ENCODE data around the gene SLAMF9.

DNA sequence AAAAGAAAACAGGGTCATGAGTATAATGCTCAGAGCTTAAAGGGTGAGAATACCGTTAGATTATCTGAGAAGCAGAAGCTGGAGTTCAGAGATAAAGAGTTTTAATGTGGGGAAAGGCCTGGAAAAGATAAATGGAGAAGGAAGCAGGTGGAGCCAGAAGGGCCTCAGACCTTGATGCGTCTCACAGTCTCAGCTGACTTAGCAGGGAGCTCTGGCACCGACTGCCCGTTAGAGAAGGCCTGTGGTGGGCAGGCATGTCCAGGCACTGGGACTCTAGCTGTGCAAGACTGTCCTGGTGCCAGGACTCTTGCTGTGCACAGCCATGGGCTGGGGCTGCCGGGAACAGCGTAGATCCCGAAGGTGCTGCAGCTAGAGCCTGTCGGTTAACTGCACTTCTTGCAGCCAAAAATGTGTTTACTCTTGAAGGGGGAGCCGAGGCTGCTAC, 3.8 kb upstream of the SLAMF9 start:
- TF ChIP-seq TCF12 (IDR thresholded peaks at IDR 0.05; ENCODE audit: low read depth), result peak; percentile 67; the same call in 1 of the 2 replicates
- peak; percentile 34; the same call in 1 of the 2 replicates for TF ChIP-seq USF1 (IDR thresholded peaks at IDR 0.05)
- TF ChIP-seq EP300 (IDR thresholded peaks at IDR 0.05; ENCODE audit: borderline replicate concordance), result no peak; the same call in 1 of the 2 replicates
- no peak for TF ChIP-seq TAF1 (IDR thresholded peaks at IDR 0.05; ENCODE audit: low read depth)
- no peak for TF ChIP-seq FOXM1 (IDR thresholded peaks at IDR 0.05; ENCODE audit: borderline replicate concordance, low read depth)
- 0 out of 2 replicates have a peak, but pooled peaks have one; percentile 38 for TF ChIP-seq YY1 (IDR thresholded peaks at IDR 0.05; ENCODE audit: low read depth)
- TF ChIP-seq RAD21 (IDR thresholded peaks at IDR 0.05; ENCODE audit: low read depth), result no peak
- TF ChIP-seq CEBPB (IDR thresholded peaks at IDR 0.05), result no peak
- TF ChIP-seq, protein P1, sequence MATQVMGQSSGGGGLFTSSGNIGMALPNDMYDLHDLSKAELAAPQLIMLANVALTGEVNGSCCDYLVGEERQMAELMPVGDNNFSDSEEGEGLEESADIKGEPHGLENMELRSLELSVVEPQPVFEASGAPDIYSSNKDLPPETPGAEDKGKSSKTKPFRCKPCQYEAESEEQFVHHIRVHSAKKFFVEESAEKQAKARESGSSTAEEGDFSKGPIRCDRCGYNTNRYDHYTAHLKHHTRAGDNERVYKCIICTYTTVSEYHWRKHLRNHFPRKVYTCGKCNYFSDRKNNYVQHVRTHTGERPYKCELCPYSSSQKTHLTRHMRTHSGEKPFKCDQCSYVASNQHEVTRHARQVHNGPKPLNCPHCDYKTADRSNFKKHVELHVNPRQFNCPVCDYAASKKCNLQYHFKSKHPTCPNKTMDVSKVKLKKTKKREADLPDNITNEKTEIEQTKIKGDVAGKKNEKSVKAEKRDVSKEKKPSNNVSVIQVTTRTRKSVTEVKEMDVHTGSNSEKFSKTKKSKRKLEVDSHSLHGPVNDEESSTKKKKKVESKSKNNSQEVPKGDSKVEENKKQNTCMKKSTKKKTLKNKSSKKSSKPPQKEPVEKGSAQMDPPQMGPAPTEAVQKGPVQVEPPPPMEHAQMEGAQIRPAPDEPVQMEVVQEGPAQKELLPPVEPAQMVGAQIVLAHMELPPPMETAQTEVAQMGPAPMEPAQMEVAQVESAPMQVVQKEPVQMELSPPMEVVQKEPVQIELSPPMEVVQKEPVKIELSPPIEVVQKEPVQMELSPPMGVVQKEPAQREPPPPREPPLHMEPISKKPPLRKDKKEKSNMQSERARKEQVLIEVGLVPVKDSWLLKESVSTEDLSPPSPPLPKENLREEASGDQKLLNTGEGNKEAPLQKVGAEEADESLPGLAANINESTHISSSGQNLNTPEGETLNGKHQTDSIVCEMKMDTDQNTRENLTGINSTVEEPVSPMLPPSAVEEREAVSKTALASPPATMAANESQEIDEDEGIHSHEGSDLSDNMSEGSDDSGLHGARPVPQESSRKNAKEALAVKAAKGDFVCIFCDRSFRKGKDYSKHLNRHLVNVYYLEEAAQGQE (IDR thresholded peaks at IDR 0.05; ENCODE audit: low read depth), result no peak
- TF ChIP-seq ZBTB7A (IDR thresholded peaks at IDR 0.05; ENCODE audit: low read depth), result no peak
- TF ChIP-seq EGR1 (IDR thresholded peaks at IDR 0.05), result no peak
- TF ChIP-seq CREB1 (IDR thresholded peaks at IDR 0.05; ENCODE audit: low read depth), result no peak

Measured in Ishikawa (cell line).